NCI-H1417 (cell line): ENCODE measurements around the gene DTD2.
A peak's percentile ranks its signal among the peaks of the same experiment; 100 is the strongest.
"Not testable (repeated sequence)": the region's sequence is repeated elsewhere in the genome, so short reads cannot be mapped to it uniquely, and the experiment has no call there.

Experiments
- DNase-seq, 3 experiments: peaks; one replicate each; lab custom pipeline; 2025; lab: John Stamatoyannopoulos, UW

DTD2 gene

GRCh38 chr14:31456841-31457664 lies at the start of gene DTD2:
TSS of gene DTD2 (minus strand) at chr14:31457506. CDS start at chr14:31457393, 113 bp downstream.
- peak; percentile 98 to 99 (median 98) for DNase-seq

GRCh38 chr14:31505411-31505810 lies 48.1 kb upstream of the DTD2 start:
- no peak for DNase-seq

- DNase-seq: no peak
These were observed 44.6 kb upstream of the DTD2 start for GRCh38 chr14:31501870-31502269.

- no peak for DNase-seq
These were observed 35.6 kb upstream of the DTD2 start for GRCh38 chr14:31492759-31493498.

- DNase-seq: no peak
These were observed 32.4 kb upstream of the DTD2 start for GRCh38 chr14:31489691-31490090.

- no peak for DNase-seq
These were observed 30.6 kb upstream of the DTD2 start, which contains the start of gene GPR33 for GRCh38 chr14:31487886-31488285. TSS of gene GPR33 (minus strand) at chr14:31488039. CDS start at chr14:31483965, 4,074 bp downstream.

GRCh38 chr14:31486764-31487163 lies 29.5 kb upstream of the DTD2 start:
- no peak for DNase-seq

- DNase-seq: no peak
These were observed 27.4 kb upstream of the DTD2 start for GRCh38 chr14:31484754-31485153.

GRCh38 chr14:31480156-31480555 lies 22.9 kb upstream of the DTD2 start:
- no peak for DNase-seq

- DNase-seq: no peak
These were observed 21.7 kb upstream of the DTD2 start for GRCh38 chr14:31479027-31479426.

- no peak for DNase-seq
These were observed 19.9 kb upstream of the DTD2 start for GRCh38 chr14:31477248-31477647.

- DNase-seq: no peak
These were observed 19.0 kb upstream of the DTD2 start for GRCh38 chr14:31476131-31476866.

GRCh38 chr14:31466554-31466953 lies 9.2 kb upstream of the DTD2 start:
- no peak for DNase-seq

- DNase-seq: no peak
These were observed 7.8 kb upstream of the DTD2 start for GRCh38 chr14:31465111-31465510.

- not testable (repeated sequence) for DNase-seq
These were observed 5.1 kb upstream of the DTD2 start for GRCh38 chr14:31462450-31462849.

- no peak for DNase-seq
These were observed 4.2 kb upstream of the DTD2 start for GRCh38 chr14:31461545-31461944.

GRCh38 chr14:31457665-31458659 lies 656 bp upstream of the DTD2 start:
- DNase-seq: peak in 2 of 3 experiments; percentile 12 to 62

- peak; percentile 8 to 68 (median 12) for DNase-seq
These were observed 7.2 kb downstream of the DTD2 start for GRCh38 chr14:31449971-31450610.

- DNase-seq: no peak
These were observed 8.2 kb downstream of the DTD2 start for GRCh38 chr14:31449136-31449535.

GRCh38 chr14:31445703-31446102 lies 11.6 kb downstream of the DTD2 start:
- no peak for DNase-seq

- DNase-seq: no peak
These were observed 15.0 kb downstream of the DTD2 start for GRCh38 chr14:31442284-31442683.
